ENCODE measurements around the gene ADAMTS2. TPM values are rescaled to one million over a fixed set of nuclear protein-coding genes. Genes with fewer than 3 reads are reported as not detected.
"Not testable (repeated sequence)": the region's sequence is repeated elsewhere in the genome, so short reads cannot be mapped to it uniquely, and the experiment has no call there.

Gene ADAMTS2
- polyA plus RNA-seq, 3 donors, result 5.3 to 40.7 (median 14.6) TPM

DNA sequence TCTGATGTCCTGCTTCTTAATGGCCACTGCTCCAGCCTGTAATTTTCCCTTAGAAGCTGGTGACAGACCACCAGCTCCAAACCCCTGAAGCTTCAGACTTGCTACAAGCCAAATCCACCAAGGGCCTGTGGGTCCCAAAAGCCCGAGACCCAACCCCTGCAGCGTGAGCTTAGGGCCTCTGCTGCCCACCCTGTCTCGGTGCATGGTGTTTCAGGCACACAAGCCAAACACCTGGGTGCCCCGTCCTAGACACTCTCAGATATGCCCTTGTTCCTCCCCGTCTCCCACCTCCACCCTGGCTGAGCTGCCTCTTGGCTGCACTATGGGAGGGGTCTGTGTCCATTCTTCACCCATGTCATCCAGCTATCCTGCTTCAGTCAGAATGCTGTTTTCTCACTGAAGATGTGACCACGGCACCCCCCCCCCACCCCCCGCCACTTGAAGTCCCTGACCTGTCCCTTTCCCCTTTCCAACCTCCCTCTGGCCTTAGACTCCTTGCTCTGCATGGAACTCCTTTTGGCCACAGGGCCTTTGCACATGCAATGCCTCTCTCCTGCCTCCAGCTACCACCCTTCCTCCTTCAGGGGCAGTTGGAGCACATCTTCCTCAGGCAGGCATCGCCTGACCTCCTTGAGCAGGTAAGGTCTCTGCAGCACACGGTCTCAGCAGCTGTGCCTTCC, 229.3 kb downstream of the ADAMTS2 start:
- WGBS, 3 donors, result 78 to 94% (median 89%) methylated on average over 9 of the region's 9 CpGs

DNA sequence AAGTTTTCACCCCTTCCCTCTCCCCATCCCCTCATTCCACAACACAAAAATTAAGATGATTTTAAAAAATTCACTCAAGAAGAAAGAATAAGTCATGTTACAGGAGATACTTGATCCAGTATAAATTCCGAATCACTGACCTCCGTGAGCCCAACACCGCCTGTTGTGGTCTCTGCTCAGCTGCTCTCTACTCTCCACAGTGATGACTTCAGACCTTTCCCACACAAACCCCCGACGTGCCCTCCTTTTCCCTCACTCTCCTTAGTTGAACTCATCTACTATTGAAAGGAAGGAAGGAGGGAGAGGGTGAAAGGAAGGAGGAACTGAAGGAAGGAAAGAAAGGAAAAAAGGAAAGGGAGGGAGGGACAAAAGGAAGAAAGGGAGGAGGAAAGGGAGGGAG, 230.0 kb downstream of the ADAMTS2 start:
- 85 to 87% (median 85%) methylated on average over 5 of the region's 5 CpGs for WGBS, 3 donors
- H3K27ac ChIP-seq (ENCODE audit: low read depth, low read length), result no peak overlapping the region

More for the DNA sequence above, 229.3 kb downstream of the ADAMTS2 start:
- H3K27ac ChIP-seq (ENCODE audit: low read depth, low read length), result no peak overlapping the region

- no peak overlapping the region for H3K27ac ChIP-seq (ENCODE audit: low read depth, low read length)
- WGBS, 3 donors, result 87 to 96% (median 95%) methylated on average over 7 of the region's 7 CpGs
Measured at GRCh38 chr5:179114756-179115155, 230.5 kb downstream of the ADAMTS2 start.

DNA sequence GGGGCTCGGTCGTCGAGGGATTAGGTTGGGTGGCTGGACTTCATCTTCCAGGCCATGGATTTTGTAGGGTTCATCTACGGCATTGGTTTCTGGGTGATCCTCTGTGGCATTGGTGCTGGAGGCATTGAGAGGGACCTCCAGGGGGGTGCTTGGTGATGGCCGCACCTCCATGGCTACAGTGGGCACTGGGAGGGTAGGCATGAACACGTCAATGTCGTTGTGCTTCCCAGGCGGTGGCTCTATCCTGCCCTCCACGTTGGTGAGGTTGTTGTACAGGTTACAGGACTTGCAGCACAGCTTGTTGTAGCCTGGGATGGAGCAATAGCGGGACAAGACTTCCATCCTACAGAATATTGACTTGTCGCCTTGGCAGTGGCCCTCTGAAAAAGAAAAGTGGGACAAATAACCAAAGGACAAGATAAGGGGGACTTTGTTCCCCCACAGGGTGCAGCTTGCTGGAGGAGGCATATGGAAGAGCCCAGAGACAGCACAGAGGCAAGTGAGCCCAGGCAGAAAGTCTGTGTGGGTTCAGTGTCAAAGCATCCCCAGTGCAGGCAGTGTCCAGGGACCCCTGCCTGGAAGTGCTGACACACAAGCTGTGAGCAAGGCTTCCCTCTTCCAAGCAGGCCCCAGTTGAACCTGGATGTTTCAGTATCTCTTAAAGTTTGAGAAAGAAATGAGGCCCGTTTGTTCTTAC, 231.2 kb downstream of the ADAMTS2 start:
- no peak overlapping the region for H3K27ac ChIP-seq (ENCODE audit: low read depth, low read length)
- 77 to 90% (median 89%) methylated on average over 12 of the region's 12 CpGs for WGBS, 3 donors

- 84 to 93% (median 91%) methylated on average over 13 of the region's 13 CpGs for WGBS, 3 donors
- no peak overlapping the region for H3K27ac ChIP-seq (ENCODE audit: low read depth, low read length)
Measured at GRCh38 chr5:179113143-179113530, 232.1 kb downstream of the ADAMTS2 start.

GRCh38 chr5:179112469-179113142, 232.7 kb downstream of the ADAMTS2 start:
- H3K27ac ChIP-seq (ENCODE audit: low read depth, low read length), result no peak overlapping the region
- WGBS, 3 donors, result 81 to 91% (median 90%) methylated on average over 12 of the region's 12 CpGs

DNA sequence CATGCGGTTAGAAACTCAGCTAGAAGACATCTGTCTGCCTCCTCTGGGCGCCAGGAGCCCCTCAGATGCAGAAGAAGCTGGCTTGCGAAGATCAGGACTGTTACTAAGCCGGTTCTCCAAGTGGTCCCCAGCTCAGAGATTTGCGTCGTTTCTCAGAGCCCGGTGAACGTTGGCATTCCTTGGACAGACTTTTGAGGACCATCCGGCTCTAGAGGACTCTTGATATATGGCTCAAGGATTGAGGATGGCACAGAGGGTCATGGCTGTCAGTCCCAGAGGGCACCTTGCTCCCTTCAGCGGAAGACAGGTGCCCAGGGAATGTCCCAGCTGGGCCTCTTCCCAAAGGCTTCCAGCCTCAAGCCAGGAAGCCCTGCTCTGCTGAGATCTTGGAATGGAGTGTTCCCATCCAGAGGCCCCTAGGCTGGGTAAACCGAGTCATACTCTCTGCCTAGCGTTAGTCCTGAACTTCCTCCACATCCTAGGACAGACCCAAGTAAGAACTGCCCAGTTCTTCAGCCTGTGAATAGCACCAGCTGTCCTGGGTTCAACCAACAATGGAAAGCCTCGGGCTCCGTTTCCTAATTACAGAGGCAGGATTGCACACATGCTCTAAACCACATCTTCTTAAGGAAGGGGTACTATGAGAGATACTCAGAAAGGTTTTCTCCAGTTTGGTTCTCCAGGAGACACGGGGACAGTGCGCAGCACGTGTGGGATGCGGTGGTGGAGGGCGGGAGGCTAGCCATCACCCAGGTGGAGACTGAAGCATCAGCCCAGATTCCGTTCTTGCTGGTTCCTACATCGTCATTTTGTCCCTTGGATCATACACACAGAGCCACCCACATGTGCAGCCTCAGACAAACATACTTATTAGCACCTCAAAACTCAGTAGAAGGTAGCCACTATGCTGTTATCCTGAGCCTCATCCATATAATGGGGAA, 233.7 kb downstream of the ADAMTS2 start:
- WGBS, 3 donors, result 79 to 93% (median 87%) methylated on average over 21 of the region's 21 CpGs

DNA sequence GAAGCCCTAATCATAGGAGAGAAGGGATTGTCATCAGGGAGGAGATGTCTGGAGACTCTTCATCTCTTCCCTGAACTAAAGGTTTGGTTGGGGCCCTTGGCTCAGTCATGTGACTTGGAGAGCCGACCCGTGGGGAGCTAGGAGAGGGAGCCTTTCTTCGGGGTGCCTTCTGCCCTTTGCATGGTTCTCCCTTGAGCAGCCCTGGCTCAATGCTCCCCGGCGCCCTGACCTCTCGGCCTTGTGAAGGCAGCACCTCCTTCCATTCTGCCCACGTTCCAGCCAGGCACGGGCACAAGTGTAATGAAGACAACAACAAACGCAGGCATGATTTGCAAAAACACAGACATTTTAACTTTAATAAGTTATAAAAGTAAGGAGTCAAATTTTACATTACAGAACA, 234.7 kb downstream of the ADAMTS2 start:
- WGBS, 3 donors, result 82 to 92% (median 89%) methylated on average over 9 of the region's 9 CpGs

More for the DNA sequence above, 233.7 kb downstream of the ADAMTS2 start:
- H3K27ac ChIP-seq (ENCODE audit: low read depth, low read length), result no peak overlapping the region

DNA sequence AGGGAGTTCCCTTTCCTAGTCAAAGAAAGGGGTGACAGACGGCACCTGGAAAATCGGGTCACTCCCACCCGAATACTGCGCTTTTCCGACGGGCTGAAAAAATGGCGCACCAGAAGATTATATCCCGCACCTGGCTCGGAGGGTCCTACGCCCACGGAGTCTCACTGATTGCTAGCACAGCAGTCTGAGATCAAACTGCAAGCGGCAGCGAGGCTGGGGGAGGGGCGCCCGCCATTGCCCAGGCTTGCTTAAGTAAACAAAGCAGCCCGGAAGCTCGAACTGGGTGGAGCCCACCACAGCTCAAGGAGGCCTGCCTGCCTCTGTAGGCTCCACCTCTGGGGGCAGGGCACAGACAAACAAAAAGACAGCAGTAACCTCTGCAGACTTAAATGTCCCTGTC, 244.0 kb downstream of the ADAMTS2 start:
- WGBS, 3 donors, result 84 to 97% (median 95%) methylated on average over 16 to 17 of the region's 17 CpGs
- not testable (repeated sequence) for H3K27ac ChIP-seq (ENCODE audit: low read depth, low read length)

More for the DNA sequence above, 234.7 kb downstream of the ADAMTS2 start:
- no peak overlapping the region for H3K27ac ChIP-seq (ENCODE audit: low read depth, low read length)

DNA sequence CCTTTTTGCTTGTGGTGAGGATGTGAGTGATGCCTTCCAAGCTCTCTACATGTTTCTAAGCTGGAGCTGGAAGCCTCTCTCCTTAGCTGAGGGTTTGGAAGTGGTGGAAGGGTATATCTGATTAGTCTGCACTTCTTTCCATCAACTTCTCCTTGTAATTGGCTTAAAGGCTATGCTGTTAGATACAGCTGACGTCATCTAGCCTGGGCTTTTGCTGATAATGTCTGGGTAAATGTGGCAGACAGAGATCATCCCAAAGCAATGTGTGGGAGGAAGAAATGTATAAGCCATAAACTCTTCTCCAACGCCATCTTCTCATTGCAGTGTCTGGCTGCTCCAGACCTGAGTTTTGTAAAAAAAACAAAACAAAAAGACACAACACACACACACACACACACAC, 255.8 kb downstream of the ADAMTS2 start:
- no peak overlapping the region for H3K27ac ChIP-seq (ENCODE audit: low read depth, low read length)
- 81 to 88% (median 88%) methylated on average over 2 of the region's 2 CpGs for WGBS, 3 donors

DNA sequence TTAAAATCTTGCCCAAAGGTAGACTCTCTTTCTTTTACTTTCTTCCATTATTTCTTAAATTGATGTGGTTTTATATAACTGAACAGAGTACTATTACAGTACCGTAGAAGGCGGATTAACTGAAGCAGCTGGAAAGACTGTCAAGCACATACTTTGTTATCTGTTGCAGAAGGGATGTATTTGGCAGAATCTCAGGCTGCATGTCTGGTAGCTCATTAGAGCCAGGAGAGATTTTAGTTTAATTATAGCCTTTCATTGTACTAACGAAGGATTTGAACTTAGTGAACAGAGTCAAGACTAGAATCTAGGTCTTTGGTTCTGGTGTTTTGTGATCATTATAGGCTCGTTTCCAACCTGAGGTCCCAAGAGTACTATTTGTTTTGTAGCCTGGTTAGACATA, 264.5 kb downstream of the ADAMTS2 start:
- 93 to 99% (median 96%) methylated on average over 4 of the region's 4 CpGs for WGBS, 3 donors
- no peak overlapping the region for H3K27ac ChIP-seq (ENCODE audit: low read depth, low read length)

GRCh38 chr5:179079165-179079987, 265.9 kb downstream of the ADAMTS2 start:
- no peak overlapping the region for H3K27ac ChIP-seq (ENCODE audit: low read depth, low read length)
- 96 to 97% (median 97%) methylated on average over 11 of the region's 11 CpGs for WGBS, 3 donors

DNA sequence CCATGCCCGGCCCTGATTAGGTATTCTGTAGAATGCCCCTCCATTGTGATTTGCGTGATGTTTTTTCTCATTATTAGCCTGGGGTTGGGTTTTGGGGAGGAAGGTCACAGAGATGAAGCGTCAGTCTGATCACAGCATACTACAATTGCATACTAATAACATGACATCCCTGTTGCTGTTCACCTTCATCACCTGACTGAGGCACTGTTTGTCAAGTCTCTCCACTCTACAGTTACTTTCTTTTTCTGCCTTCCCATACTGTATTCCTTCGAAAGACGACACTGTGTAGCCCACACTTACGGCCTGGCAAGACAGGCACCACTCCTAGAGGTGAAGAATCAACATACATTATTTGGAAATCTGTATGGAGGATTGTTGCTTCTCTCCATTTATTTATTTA, 279.6 kb downstream of the ADAMTS2 start:
- no peak overlapping the region for H3K27ac ChIP-seq (ENCODE audit: low read depth, low read length)
- WGBS, 3 donors, result 95 to 99% (median 98%) methylated on average over 6 of the region's 6 CpGs

- WGBS, 3 donors, result 74 to 81% (median 79%) methylated on average over 19 of the region's 19 CpGs
- H3K27ac ChIP-seq (ENCODE audit: low read depth, low read length), result no peak overlapping the region
Measured at GRCh38 chr5:179061025-179061424, 284.2 kb downstream of the ADAMTS2 start.
